Mesenchymal stem cell (in vitro differentiated cells and primary cell): Measurements from ENCODE around the gene ABCC9.

ENCODE experiments used
- DNase-seq: peaks from one replicate; pipeline ENCODE4 v3.0.0-alpha.2; 2013
- H2AFZ ChIP-seq: one replicate; pipeline ENCODE4 v1.6.1; 2013; ENCODE audit warnings: low read depth, mild to moderate bottlenecking, control low read depth, inconsistent platforms, low read length, moderate library complexity
- H2AK5ac ChIP-seq: 2 replicates; pipeline ENCODE4 v1.6.1; 2013; ENCODE audit warnings: low read length, moderate library complexity, mild to moderate bottlenecking, inconsistent platforms; ENCODE audit not compliant: severe bottlenecking
- H2BK120ac ChIP-seq: one replicate; pipeline ENCODE4 v1.6.1; 2013; ENCODE audit warnings: low read depth, mild to moderate bottlenecking, inconsistent platforms, low read length, moderate library complexity
- H2BK12ac ChIP-seq, 2 experiments: one replicate each; pipeline ENCODE4 v1.6.1; 2013; ENCODE audit warnings: inconsistent platforms in 2 of 2, low read length in 2 of 2, mild to moderate bottlenecking in 2 of 2, moderate library complexity in 2 of 2, control low read depth in 1 of 2
- H2BK15ac ChIP-seq: one replicate; pipeline ENCODE4 v1.6.1; 2013; ENCODE audit warnings: mild to moderate bottlenecking, low read depth, inconsistent platforms; ENCODE audit not compliant: poor library complexity, severe bottlenecking
- H2BK5ac ChIP-seq: 2 replicates; pipeline ENCODE4 v1.6.1; 2013; ENCODE audit warnings: low read depth, mild to moderate bottlenecking, low read length, control low read depth, inconsistent platforms; ENCODE audit not compliant: poor library complexity, severe bottlenecking
- H3K14ac ChIP-seq, 2 experiments: one replicate each; pipeline ENCODE4 v1.6.1; 2013; ENCODE audit warnings: inconsistent platforms in 2 of 2, low read length in 2 of 2, control low read depth in 1 of 2, mild to moderate bottlenecking in 1 of 2, moderate library complexity in 1 of 2
- H3K18ac ChIP-seq, 2 experiments: one replicate each; pipeline ENCODE4 v1.6.1; 2013; ENCODE audit warnings: inconsistent platforms in 2 of 2, low read length in 2 of 2, control low read depth in 1 of 2, low read depth in 1 of 2, mild to moderate bottlenecking in 1 of 2
- H3K23ac ChIP-seq, 2 experiments: one replicate each; pipeline ENCODE4 v1.6.1; 2013; ENCODE audit warnings: inconsistent platforms in 2 of 2, low read length in 2 of 2, mild to moderate bottlenecking in 2 of 2, moderate library complexity in 2 of 2, control low read depth in 1 of 2
- H3K27ac ChIP-seq: 2 replicates; pipeline ENCODE4 v1.5.1; 2013; ENCODE audit warnings: mild to moderate bottlenecking, moderate library complexity, low read length, control low read depth, inconsistent platforms; ENCODE audit not compliant: poor library complexity, severe bottlenecking
- H3K27me3 ChIP-seq, 2 experiments: 2 replicates each; pipeline versions ENCODE4 v1.6.1 to v1.7.0; 2013; ENCODE audit warnings: low read length in 2 of 2, mild to moderate bottlenecking in 2 of 2, moderate library complexity in 2 of 2, control low read depth in 1 of 2, inconsistent platforms in 1 of 2; ENCODE audit not compliant: control insufficient read depth in 1 of 2, insufficient read depth in 1 of 2
- H3K36me3 ChIP-seq, 2 experiments: 2 replicates each; pipeline versions ENCODE4 v1.6.1 to v1.7.0; 2013; ENCODE audit warnings: low read length in 2 of 2, control low read depth in 1 of 2, inconsistent platforms in 1 of 2, low read depth in 1 of 2, mild to moderate bottlenecking in 1 of 2; ENCODE audit not compliant: insufficient read depth in 2 of 2, control insufficient read depth in 1 of 2
- H3K4ac ChIP-seq, 2 experiments: one replicate each; pipeline ENCODE4 v1.6.1; 2013; ENCODE audit warnings: inconsistent platforms in 2 of 2, low read length in 2 of 2, mild to moderate bottlenecking in 2 of 2, moderate library complexity in 2 of 2, control low read depth in 1 of 2, low read depth in 1 of 2
- H3K4me1 ChIP-seq: 2 replicates; pipeline ENCODE4 v1.6.1; 2013; ENCODE audit warnings: low read depth, low read length, control low read depth; ENCODE audit not compliant: control insufficient read depth, insufficient read depth
- H3K4me2 ChIP-seq: 2 replicates; pipeline ENCODE4 v1.6.1; 2013; ENCODE audit warnings: low read length, mild to moderate bottlenecking, inconsistent platforms; ENCODE audit not compliant: poor library complexity, severe bottlenecking
- H3K4me3 ChIP-seq, 2 experiments: 2 replicates each; pipeline versions ENCODE4 v1.5.1 to v1.7.0; 2013; ENCODE audit warnings: low read length in 2 of 2, mild to moderate bottlenecking in 2 of 2, control low read depth in 1 of 2, low read depth in 1 of 2; ENCODE audit not compliant: insufficient read depth in 1 of 2
- H3K79me1 ChIP-seq: replicated peaks from 2 replicates; pipeline ENCODE4 v1.6.1; 2013; ENCODE audit warnings: mild to moderate bottlenecking, control low read depth, low read length, inconsistent platforms; ENCODE audit not compliant: poor library complexity, severe bottlenecking
- H3K9ac ChIP-seq: 2 replicates; pipeline ENCODE4 v1.7.0; 2013; ENCODE audit warnings: mild to moderate bottlenecking, low read length, moderate library complexity
- H3K9me3 ChIP-seq: 2 replicates; pipeline ENCODE4 v1.7.0; 2013; ENCODE audit warnings: mild to moderate bottlenecking, low read length; ENCODE audit not compliant: control insufficient read depth
- H4K8ac ChIP-seq: one replicate; pipeline ENCODE4 v1.6.1; 2013; ENCODE audit warnings: inconsistent platforms, mild to moderate bottlenecking, low read length, moderate library complexity
- H4K91ac ChIP-seq: one replicate; pipeline ENCODE4 v1.6.1; 2013; ENCODE audit warnings: mild to moderate bottlenecking, low read length, inconsistent platforms
- WGBS: methylation state at CpG from one replicate; pipeline ENCODE4 v1.1.7; 2013; ENCODE audit warnings: mixed read lengths; 5-methylcytosine and 5-hydroxymethylcytosine counted together

The ABCC9 gene

DNA sequence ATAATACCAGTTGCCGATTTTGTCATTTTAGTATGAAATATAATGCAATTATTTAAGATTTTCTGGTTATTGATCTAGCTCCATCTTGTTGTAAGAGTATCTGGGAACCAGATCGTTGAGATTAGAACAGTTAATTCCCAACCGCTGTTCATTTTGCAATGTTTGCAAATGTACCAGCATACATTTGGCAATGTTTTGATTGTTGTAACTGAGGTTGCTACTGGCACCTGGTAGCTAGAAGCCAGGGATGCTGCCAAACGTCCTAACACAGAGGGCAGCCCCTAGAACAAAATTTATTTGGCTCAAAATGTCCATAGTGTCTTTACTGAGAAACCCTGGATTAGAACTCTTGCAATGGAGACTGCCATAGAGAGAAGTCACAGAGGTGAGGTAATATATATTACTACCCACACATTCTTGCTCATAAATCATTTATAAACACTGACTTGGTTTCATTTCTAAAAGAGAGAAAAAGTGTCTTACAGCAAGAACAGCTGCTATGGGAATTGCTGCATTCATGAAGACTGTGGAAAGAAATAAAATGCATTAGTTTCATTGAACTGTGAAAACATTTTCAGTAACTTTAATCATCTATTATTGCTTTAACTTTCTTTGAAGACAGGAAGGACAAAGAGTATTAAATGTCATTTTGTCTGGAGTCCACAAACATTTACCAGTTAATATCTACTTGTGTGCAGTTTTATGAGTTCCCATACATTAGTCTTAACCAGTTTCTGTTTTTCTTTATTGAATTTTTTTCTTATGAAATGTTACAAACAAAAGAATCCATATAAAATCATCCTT, 46.2 kb downstream of the ABCC9 start:
- no peak overlapping the region for H2AFZ ChIP-seq
- no peak overlapping the region for H3K4ac ChIP-seq
- no peak overlapping the region for H4K8ac ChIP-seq
- no peaks in the 10 kb centered on the region for H3K9me3 ChIP-seq
- H2BK120ac ChIP-seq, result no peak overlapping the region
- H4K91ac ChIP-seq, result no peak overlapping the region
- H3K36me3 ChIP-seq, result no peaks in the 10 kb centered on the region
- H3K9ac ChIP-seq, result no peak overlapping the region
- no peak for DNase-seq
- H2BK12ac ChIP-seq, result no peak overlapping the region
- H3K23ac ChIP-seq, result no peak overlapping the region
- H3K27me3 ChIP-seq, result no peaks in the 10 kb centered on the region
- H3K27ac ChIP-seq, result peak overlapping the region; percentile 39
- H3K18ac ChIP-seq, result no peak overlapping the region
- H2AK5ac ChIP-seq, result no peak overlapping the region
- H3K14ac ChIP-seq, result no peak overlapping the region
- 93% methylated on average over 2 of the region's 4 CpGs for WGBS
- H3K4me2 ChIP-seq, result no peak overlapping the region
- no peak overlapping the region for H2BK15ac ChIP-seq
- no peaks in the 10 kb centered on the region for H3K4me1 ChIP-seq
- no peaks in the 10 kb centered on the region for H3K79me1 ChIP-seq
- no peak overlapping the region for H3K4me3 ChIP-seq
- H2BK5ac ChIP-seq, result no peak overlapping the region

GRCh38 chr12:21893924-21894323, 47.3 kb downstream of the ABCC9 start:
- H2AFZ ChIP-seq, result no peak overlapping the region
- no peak overlapping the region for H3K27ac ChIP-seq
- H2BK12ac ChIP-seq, result no peak overlapping the region
- no peak overlapping the region for H2BK5ac ChIP-seq
- H2BK15ac ChIP-seq, result no peak overlapping the region
- no peak overlapping the region for H4K91ac ChIP-seq
- H3K9ac ChIP-seq, result no peak overlapping the region
- no peaks in the 10 kb centered on the region for H3K79me1 ChIP-seq
- no peak overlapping the region for H3K23ac ChIP-seq
- no peak overlapping the region for H2BK120ac ChIP-seq
- no peaks in the 10 kb centered on the region for H3K27me3 ChIP-seq
- no peak overlapping the region for H2AK5ac ChIP-seq
- H3K36me3 ChIP-seq, result no peaks in the 10 kb centered on the region
- no peak overlapping the region for H3K4ac ChIP-seq
- H3K4me1 ChIP-seq, result no peaks in the 10 kb centered on the region
- H3K4me3 ChIP-seq, result no peak overlapping the region
- no peak overlapping the region for H3K14ac ChIP-seq
- DNase-seq, result no peak
- WGBS, result 88% methylated on average over 4 of the region's 4 CpGs
- H3K18ac ChIP-seq, result no peak overlapping the region
- no peak overlapping the region for H3K4me2 ChIP-seq
- no peak overlapping the region for H4K8ac ChIP-seq
- H3K9me3 ChIP-seq, result no peaks in the 10 kb centered on the region

- Histone ChIP-seq H2BK12ac (no peak overlapping the region), H3K18ac (no peak overlapping the region), H3K23ac (no peak overlapping the region), H3K9me3 (no peaks in the 10 kb centered on the region), H3K27me3 (no peaks in the 10 kb centered on the region), H3K4ac (no peak overlapping the region), H3K9ac (peak overlapping the region; percentile 25), H3K4me1 (no peaks in the 10 kb centered on the region), H2AK5ac (no peak overlapping the region), H2BK120ac (no peak overlapping the region), H3K27ac (no peak overlapping the region), H3K4me3 (no peak overlapping the region), H4K91ac (no peak overlapping the region), H3K79me1 (no peaks in the 10 kb centered on the region), H2BK5ac (no peak overlapping the region), H2AFZ (no peak overlapping the region), H4K8ac (no peak overlapping the region), H2BK15ac (no peak overlapping the region), H3K14ac (no peak overlapping the region), H3K36me3 (no peaks in the 10 kb centered on the region), H3K4me2 (no peak overlapping the region)
- WGBS, result 50% methylated on average over 1 of the region's 1 CpG
- DNase-seq, result no peak
Observed at GRCh38 chr12:21892341-21892740, 48.9 kb downstream of the ABCC9 start.

DNA sequence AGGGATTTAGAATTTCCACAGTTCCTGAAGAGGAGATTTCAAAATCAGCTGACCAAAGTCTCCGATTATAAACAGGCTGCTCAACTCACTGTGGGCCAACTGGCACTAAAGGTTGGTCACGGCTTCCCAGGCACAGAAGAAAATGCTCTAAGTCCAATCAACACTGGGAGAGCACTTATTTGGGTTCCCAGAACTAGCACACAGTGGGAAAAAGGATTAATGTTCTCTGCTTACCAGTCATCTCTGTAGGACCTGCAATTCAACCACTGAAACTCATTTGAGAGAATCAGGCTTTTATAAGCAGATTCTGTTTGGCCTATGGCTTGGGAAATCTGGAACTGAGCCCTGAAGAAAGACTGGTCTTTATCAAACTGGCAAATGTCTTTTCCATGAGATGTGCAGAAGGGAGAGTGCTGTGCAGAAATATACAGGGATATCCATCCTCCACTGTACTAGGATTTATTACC, 49.4 kb downstream of the ABCC9 start:
- Histone ChIP-seq H3K4me2 (no peak overlapping the region), H3K36me3 (no peaks in the 10 kb centered on the region), H3K27ac (no peak overlapping the region), H4K8ac (no peak overlapping the region), H3K9me3 (no peaks in the 10 kb centered on the region), H3K4me3 (no peak overlapping the region), H4K91ac (no peak overlapping the region), H3K23ac (no peak overlapping the region), H2BK120ac (no peak overlapping the region), H2AK5ac (no peak overlapping the region), H3K14ac (no peak overlapping the region), H3K18ac (no peak overlapping the region), H3K27me3 (no peaks in the 10 kb centered on the region), H2BK5ac (no peak overlapping the region), H2BK15ac (no peak overlapping the region), H3K9ac (peak overlapping the region; percentile 25), H2AFZ (no peak overlapping the region), H3K79me1 (no peaks in the 10 kb centered on the region), H2BK12ac (no peak overlapping the region), H3K4ac (no peak overlapping the region), H3K4me1 (no peaks in the 10 kb centered on the region)
- no peak for DNase-seq
- 57% methylated on average over 2 of the region's 2 CpGs for WGBS
